ENCODE measurements around the gene ZFP36L1.
"Not testable (repeated sequence)": the region's sequence is repeated elsewhere in the genome, so short reads cannot be mapped to it uniquely, and the experiment has no call there.

The ZFP36L1 gene

GRCh38 chr14:68775614-68776126, 17.2 kb downstream of the ZFP36L1 start:
- no peaks in the 10 kb centered on the region for H3K36me3 Mint-ChIP-seq (ENCODE audit: low read depth)
- H3K27ac Mint-ChIP-seq = peak overlapping the region; percentile 15

GRCh38 chr14:68774771-68775613, 17.9 kb downstream of the ZFP36L1 start:
- peaks cover 69% of the 10 kb centered on the region for H3K4me1 Mint-ChIP-seq (ENCODE audit: low read depth)
- H3K27me3 Mint-ChIP-seq = no peaks in the 10 kb centered on the region
- peaks cover 10% of the 10 kb centered on the region for H3K9me3 Mint-ChIP-seq
- H3K4me3 Mint-ChIP-seq = no peak overlapping the region
- no peak overlapping the region for H3K27ac Mint-ChIP-seq
- no peak for DNase-seq
- no peaks in the 10 kb centered on the region for H3K36me3 Mint-ChIP-seq (ENCODE audit: low read depth)

More at GRCh38 chr14:68775614-68776126, 17.2 kb downstream of the ZFP36L1 start:
- DNase-seq = no peak
- Mint-ChIP-seq H3K4me1 (ENCODE audit: low read depth) (peaks cover 72% of the 10 kb centered on the region), H3K9me3 (peaks cover 10% of the 10 kb centered on the region), H3K4me3 (no peak overlapping the region), H3K27me3 (no peaks in the 10 kb centered on the region)

- no peak for DNase-seq
These were observed 20.0 kb downstream of the ZFP36L1 start for GRCh38 chr14:68772761-68773381.

GRCh38 chr14:68771631-68772030, 21.2 kb downstream of the ZFP36L1 start:
- Mint-ChIP-seq H3K4me1 (ENCODE audit: low read depth) (peaks cover 48% of the 10 kb centered on the region), H3K27ac (peak overlapping the region; percentile 39), H3K9me3 (peaks cover 10% of the 10 kb centered on the region), H3K4me3 (no peak overlapping the region), H3K27me3 (no peaks in the 10 kb centered on the region), H3K36me3 (ENCODE audit: low read depth) (no peaks in the 10 kb centered on the region)
- peak; percentile 47 for DNase-seq

More at GRCh38 chr14:68772761-68773381, 20.0 kb downstream of the ZFP36L1 start:
- Mint-ChIP-seq H3K4me3 (no peak overlapping the region), H3K36me3 (ENCODE audit: low read depth) (no peaks in the 10 kb centered on the region), H3K27me3 (no peaks in the 10 kb centered on the region), H3K27ac (peak overlapping the region; percentile 51), H3K9me3 (peaks cover 10% of the 10 kb centered on the region), H3K4me1 (ENCODE audit: low read depth) (peaks cover 48% of the 10 kb centered on the region)

- no peak for DNase-seq
- H3K27ac Mint-ChIP-seq = no peak overlapping the region
- H3K4me1 Mint-ChIP-seq (ENCODE audit: low read depth) = peaks cover 52% of the 10 kb centered on the region
- H3K27me3 Mint-ChIP-seq = no peaks in the 10 kb centered on the region
- H3K9me3 Mint-ChIP-seq = peaks cover 9% of the 10 kb centered on the region
- no peak overlapping the region for H3K4me3 Mint-ChIP-seq
- H3K36me3 Mint-ChIP-seq (ENCODE audit: low read depth) = no peaks in the 10 kb centered on the region
These were observed 22.1 kb downstream of the ZFP36L1 start for GRCh38 chr14:68770553-68771286.

- peaks cover 53% of the 10 kb centered on the region for H3K4me1 Mint-ChIP-seq (ENCODE audit: low read depth)
- no peak for DNase-seq
- H3K27ac Mint-ChIP-seq = no peak overlapping the region
- no peaks in the 10 kb centered on the region for H3K27me3 Mint-ChIP-seq
- peaks cover 5% of the 10 kb centered on the region for H3K9me3 Mint-ChIP-seq
- H3K4me3 Mint-ChIP-seq = no peak overlapping the region
- no peaks in the 10 kb centered on the region for H3K36me3 Mint-ChIP-seq (ENCODE audit: low read depth)
These were observed 22.8 kb downstream of the ZFP36L1 start for GRCh38 chr14:68770051-68770450.

- Mint-ChIP-seq H3K4me1 (ENCODE audit: low read depth) (peaks cover 47% of the 10 kb centered on the region), H3K4me3 (no peak overlapping the region), H3K36me3 (ENCODE audit: low read depth) (no peaks in the 10 kb centered on the region), H3K27me3 (no peaks in the 10 kb centered on the region), H3K27ac (no peak overlapping the region), H3K9me3 (peaks cover under 1% of the 10 kb centered on the region)
- no peak for DNase-seq
These were observed 24.6 kb downstream of the ZFP36L1 start for GRCh38 chr14:68768316-68768715.

- H3K9me3 Mint-ChIP-seq = no peaks in the 10 kb centered on the region
- H3K36me3 Mint-ChIP-seq (ENCODE audit: low read depth) = no peaks in the 10 kb centered on the region
- no peaks in the 10 kb centered on the region for H3K27me3 Mint-ChIP-seq
- no peak for DNase-seq
- no peak overlapping the region for H3K4me3 Mint-ChIP-seq
- peak overlapping the region; percentile 26 for H3K27ac Mint-ChIP-seq
- peaks cover 38% of the 10 kb centered on the region for H3K4me1 Mint-ChIP-seq (ENCODE audit: low read depth)
These were observed 25.6 kb downstream of the ZFP36L1 start for GRCh38 chr14:68767248-68767645.

- Mint-ChIP-seq H3K4me1 (ENCODE audit: low read depth) (peaks cover 32% of the 10 kb centered on the region), H3K27me3 (no peaks in the 10 kb centered on the region), H3K9me3 (no peaks in the 10 kb centered on the region), H3K4me3 (no peak overlapping the region), H3K36me3 (ENCODE audit: low read depth) (no peaks in the 10 kb centered on the region), H3K27ac (peak overlapping the region; percentile 26)
- DNase-seq = no peak
These were observed 26.3 kb downstream of the ZFP36L1 start for GRCh38 chr14:68766299-68767247.

GRCh38 chr14:68763843-68764242, 29.0 kb downstream of the ZFP36L1 start:
- DNase-seq; H3K36me3 Mint-ChIP-seq (ENCODE audit: low read depth); H3K4me3 Mint-ChIP-seq; H3K27me3 Mint-ChIP-seq; H3K27ac Mint-ChIP-seq; H3K9me3 Mint-ChIP-seq: not testable (repeated sequence)
- peaks cover 24% of the 10 kb centered on the region for H3K4me1 Mint-ChIP-seq (ENCODE audit: low read depth)

GRCh38 chr14:68762953-68763764, 29.7 kb downstream of the ZFP36L1 start:
- Mint-ChIP-seq H3K27ac (no peak overlapping the region), H3K9me3 (no peaks in the 10 kb centered on the region), H3K27me3 (no peaks in the 10 kb centered on the region), H3K4me1 (ENCODE audit: low read depth) (peaks cover 24% of the 10 kb centered on the region), H3K4me3 (no peak overlapping the region), H3K36me3 (ENCODE audit: low read depth) (no peaks in the 10 kb centered on the region)
- DNase-seq = no peak

- Mint-ChIP-seq H3K27me3 (no peaks in the 10 kb centered on the region), H3K9me3 (no peaks in the 10 kb centered on the region), H3K36me3 (ENCODE audit: low read depth) (no peaks in the 10 kb centered on the region), H3K4me1 (ENCODE audit: low read depth) (peaks cover 28% of the 10 kb centered on the region), H3K4me3 (no peak overlapping the region), H3K27ac (no peak overlapping the region)
- DNase-seq = no peak
These were observed 31.5 kb downstream of the ZFP36L1 start for GRCh38 chr14:68761391-68761790.

- Mint-ChIP-seq H3K4me3 (no peak overlapping the region), H3K4me1 (ENCODE audit: low read depth) (peaks cover 27% of the 10 kb centered on the region), H3K27me3 (no peaks in the 10 kb centered on the region), H3K36me3 (ENCODE audit: low read depth) (no peaks in the 10 kb centered on the region), H3K9me3 (no peaks in the 10 kb centered on the region), H3K27ac (no peak overlapping the region)
- DNase-seq = no peak
These were observed 32.1 kb downstream of the ZFP36L1 start for GRCh38 chr14:68760761-68761160.

All from activated T-cell treated with anti-CD3 and anti-CD28 coated beads, Interleukin-2, amount 50 U/mL, for 24 hours (primary cell).